Measurements from ENCODE around the gene CNPY2. TPM values are rescaled to one million over a fixed set of nuclear protein-coding genes. Genes with fewer than 3 reads are reported as not detected.
"Not testable (repeated sequence)": the region's sequence is repeated elsewhere in the genome, so short reads cannot be mapped to it uniquely, and the experiment has no call there.

The CNPY2 gene
- total RNA-seq, 2 experiments from 2014 or later: 110 to 161 TPM

DNA sequence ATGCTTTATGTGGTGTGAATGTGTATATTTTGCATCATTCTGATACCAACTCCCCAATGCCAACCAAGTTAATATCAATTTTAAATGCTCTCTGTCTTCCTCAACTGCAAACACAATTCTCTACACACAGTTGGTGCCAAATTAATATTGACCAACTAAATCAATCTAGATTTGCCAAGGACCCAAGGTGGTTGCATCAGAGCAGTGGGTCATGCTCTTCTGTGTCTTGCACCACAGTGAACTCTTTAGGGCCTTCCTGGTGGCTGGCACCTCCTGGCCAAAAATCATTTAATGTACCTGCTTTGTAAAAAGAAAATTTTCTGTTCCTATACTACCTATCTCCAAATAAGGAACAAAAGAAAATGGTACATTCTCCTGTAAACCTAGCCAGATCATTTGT is 34.9 kb downstream of the CNPY2 start:
- no peak overlapping the region for H3K27ac Mint-ChIP-seq
- ATAC-seq (no peak), DNase-seq (no peak)
- H3K4me3 Mint-ChIP-seq: no peak overlapping the region
- peaks cover 44% of the 10 kb centered on the region for H3K36me3 Mint-ChIP-seq
- CTCF ChIA-PET: no interaction called here
- no peaks in the 10 kb centered on the region for H3K9me3 Mint-ChIP-seq (ENCODE audit: low read depth)
- H3K27me3 Mint-ChIP-seq: no peaks in the 10 kb centered on the region
- no peaks in the 10 kb centered on the region for H3K4me1 Mint-ChIP-seq

DNA sequence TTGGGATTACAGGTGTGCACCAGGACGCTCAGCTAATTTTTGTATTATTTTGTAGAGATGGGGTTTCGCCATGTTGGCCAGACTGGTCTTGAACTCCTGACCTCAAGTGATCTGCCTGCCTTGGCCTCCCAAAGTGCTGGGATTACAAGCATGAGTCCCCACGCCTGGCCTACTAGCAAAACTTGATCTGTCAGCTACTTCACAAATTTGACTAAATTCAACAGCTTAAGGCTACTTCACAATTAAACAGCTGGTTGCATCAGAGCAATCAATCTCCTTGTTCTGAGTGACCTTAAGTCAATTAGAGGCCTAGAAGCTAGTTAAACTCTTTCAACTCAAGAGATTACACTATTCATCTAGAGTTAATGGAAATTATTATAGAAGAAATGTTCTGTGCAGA is 36.9 kb downstream of the CNPY2 start:
- peaks cover 49% of the 10 kb centered on the region for H3K36me3 Mint-ChIP-seq
- CTCF ChIA-PET: interaction anchor here (1.6 to 3.3 kb wide), 2 partner anchors 12 to 20 kb away, joined by 3 to 11 read pairs; partner anchors contain the start of genes ANKRD52 and COQ10A
- DNase-seq (no peak), ATAC-seq (no peak)
- no peaks in the 10 kb centered on the region for H3K4me1 Mint-ChIP-seq
- no peak overlapping the region for H3K27ac Mint-ChIP-seq
- no peak overlapping the region for H3K4me3 Mint-ChIP-seq
- no peaks in the 10 kb centered on the region for H3K27me3 Mint-ChIP-seq
- H3K9me3 Mint-ChIP-seq (ENCODE audit: low read depth): no peaks in the 10 kb centered on the region

DNA sequence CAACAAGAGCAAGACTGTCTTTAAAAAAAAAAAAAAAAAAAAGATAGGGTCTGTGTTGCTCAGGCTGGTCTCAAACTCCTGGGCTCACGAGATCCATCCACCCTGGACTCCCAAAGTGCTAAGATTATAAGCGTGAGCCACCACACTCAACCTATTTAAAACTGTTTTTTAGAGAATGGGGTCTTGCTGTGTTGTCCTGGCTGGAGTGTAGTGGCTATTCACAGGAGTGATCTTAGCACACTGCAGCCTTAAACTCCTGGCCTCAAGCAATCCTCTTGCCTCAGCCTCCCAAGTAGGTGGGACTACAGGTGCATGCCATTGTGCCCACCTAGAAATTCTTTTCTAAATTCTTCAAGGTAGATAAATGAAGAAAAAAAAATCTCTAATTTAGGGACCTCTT is 41.5 kb downstream of the CNPY2 start:
- ATAC-seq (no peak), DNase-seq (no peak)
- Mint-ChIP-seq H3K4me1 (no peaks in the 10 kb centered on the region), H3K27ac (no peak overlapping the region), H3K9me3 (ENCODE audit: low read depth) (no peaks in the 10 kb centered on the region), H3K4me3 (no peak overlapping the region), H3K36me3 (peaks cover 36% of the 10 kb centered on the region), H3K27me3 (no peaks in the 10 kb centered on the region)
- CTCF ChIA-PET: no interaction called here

DNA sequence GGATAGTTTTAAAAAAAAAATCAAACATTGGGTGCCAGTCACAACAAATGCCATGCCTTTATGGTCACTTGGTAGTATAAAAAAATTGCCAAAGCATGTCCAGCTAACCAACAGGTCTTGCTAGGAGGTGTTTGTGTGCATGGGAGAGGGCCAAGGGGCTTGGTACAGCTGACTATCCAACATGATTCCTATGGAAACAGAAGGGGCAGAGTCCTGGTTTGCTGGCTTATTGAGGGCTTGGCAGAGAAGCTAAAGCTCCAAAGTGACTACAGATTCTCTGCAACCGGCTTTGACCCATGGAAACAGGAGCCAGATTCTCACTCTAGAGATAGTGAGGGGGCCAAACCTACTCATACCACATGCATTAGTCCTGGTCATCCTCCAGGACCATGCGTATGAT is 43.3 kb downstream of the CNPY2 start:
- not testable (repeated sequence) for H3K4me1 Mint-ChIP-seq, H3K4me3 Mint-ChIP-seq, H3K27me3 Mint-ChIP-seq

DNA sequence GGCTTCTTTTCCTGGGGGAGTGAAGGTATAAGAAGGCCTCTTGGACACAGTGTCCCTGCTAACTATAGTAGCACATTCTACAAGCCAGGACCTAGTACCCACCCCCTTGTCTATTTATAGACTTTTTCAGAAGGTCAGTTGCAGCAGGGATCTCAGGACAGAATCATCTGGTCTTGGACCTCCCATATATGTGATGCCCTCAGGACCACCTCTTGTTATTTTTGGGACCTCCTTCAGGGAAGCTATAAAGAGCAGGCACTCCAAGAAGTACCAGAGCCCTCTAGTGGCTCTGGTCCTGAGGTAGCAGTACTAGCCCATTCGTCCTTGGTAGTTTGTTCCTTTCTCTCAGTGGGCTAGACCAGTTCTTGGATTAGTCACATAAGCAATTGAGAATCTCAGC is 44.8 kb downstream of the CNPY2 start:
- H3K27me3 Mint-ChIP-seq: no peaks in the 10 kb centered on the region
- peaks cover 16% of the 10 kb centered on the region for H3K4me1 Mint-ChIP-seq
- H3K27ac Mint-ChIP-seq: no peak overlapping the region
- ATAC-seq (no peak), DNase-seq (no peak)
- CTCF ChIA-PET: interaction anchor here (1.0 to 6.0 kb wide), 2 partner anchors 13 to 82 kb away, joined by 4 to 45 read pairs; partner anchors contain the start of genes ANKRD52 and SMARCC2
- no peaks in the 10 kb centered on the region for H3K9me3 Mint-ChIP-seq (ENCODE audit: low read depth)
- H3K4me3 Mint-ChIP-seq: no peak overlapping the region
- peaks cover 26% of the 10 kb centered on the region for H3K36me3 Mint-ChIP-seq

More for the DNA sequence above, 43.3 kb downstream of the CNPY2 start:
- H3K9me3 Mint-ChIP-seq (ENCODE audit: low read depth); H3K27ac Mint-ChIP-seq; ATAC-seq; DNase-seq: not testable (repeated sequence)
- peaks cover 30% of the 10 kb centered on the region for H3K36me3 Mint-ChIP-seq
- CTCF ChIA-PET: interaction anchor here (1.0 kb wide), 1 partner anchor 44 kb away, joined by 3 read pairs; no protein-coding TSS in a partner anchor

DNA sequence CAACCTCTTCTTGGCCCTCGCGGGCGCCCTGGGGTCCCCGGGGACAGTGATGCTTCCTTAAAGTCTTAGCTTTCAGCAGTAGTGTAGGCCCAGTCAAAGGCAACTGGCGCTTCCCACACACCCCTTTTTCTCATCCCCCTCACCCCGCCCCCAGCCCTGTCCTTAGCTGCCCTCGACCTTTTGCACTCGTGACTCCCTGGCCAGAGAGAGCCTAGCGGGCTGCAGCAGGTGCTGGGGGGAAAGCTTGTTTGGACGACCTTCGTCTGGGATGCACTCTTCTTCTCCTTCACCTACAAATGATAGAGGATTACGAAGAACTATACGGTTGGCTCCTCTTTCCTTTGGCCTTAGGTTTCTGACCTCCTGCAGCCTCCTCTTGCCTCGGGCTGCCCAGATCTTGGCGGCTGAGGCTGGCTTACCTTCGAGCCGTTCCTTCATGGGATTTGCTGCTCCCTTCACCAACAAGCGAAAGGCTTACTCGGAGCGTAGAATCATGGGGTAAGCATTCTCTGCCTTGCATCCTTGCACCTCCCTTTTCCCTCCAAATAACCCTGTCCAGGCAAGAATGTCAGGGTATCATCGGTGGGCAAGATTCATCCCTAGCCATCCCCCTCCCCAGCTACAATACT is 48.2 kb downstream of the CNPY2 start:
- H3K27me3 Mint-ChIP-seq: no peaks in the 10 kb centered on the region
- no peaks in the 10 kb centered on the region for H3K9me3 Mint-ChIP-seq (ENCODE audit: low read depth)
- H3K4me3 Mint-ChIP-seq: peak overlapping the region; percentile 85
- DNase-seq (no peak), ATAC-seq (no peak)
- H3K36me3 Mint-ChIP-seq: peaks cover 5% of the 10 kb centered on the region
- H3K27ac Mint-ChIP-seq: peak overlapping the region; percentile 68
- H3K4me1 Mint-ChIP-seq: peaks cover 19% of the 10 kb centered on the region
- CTCF ChIA-PET: interaction anchor here (1.2 to 6.0 kb wide), 12 partner anchors 10 to 201 kb away, joined by 3 to 45 read pairs (median 10); partner anchors contain the start of genes ANKRD52, RNF41, SMARCC2 and SPRYD4

DNA sequence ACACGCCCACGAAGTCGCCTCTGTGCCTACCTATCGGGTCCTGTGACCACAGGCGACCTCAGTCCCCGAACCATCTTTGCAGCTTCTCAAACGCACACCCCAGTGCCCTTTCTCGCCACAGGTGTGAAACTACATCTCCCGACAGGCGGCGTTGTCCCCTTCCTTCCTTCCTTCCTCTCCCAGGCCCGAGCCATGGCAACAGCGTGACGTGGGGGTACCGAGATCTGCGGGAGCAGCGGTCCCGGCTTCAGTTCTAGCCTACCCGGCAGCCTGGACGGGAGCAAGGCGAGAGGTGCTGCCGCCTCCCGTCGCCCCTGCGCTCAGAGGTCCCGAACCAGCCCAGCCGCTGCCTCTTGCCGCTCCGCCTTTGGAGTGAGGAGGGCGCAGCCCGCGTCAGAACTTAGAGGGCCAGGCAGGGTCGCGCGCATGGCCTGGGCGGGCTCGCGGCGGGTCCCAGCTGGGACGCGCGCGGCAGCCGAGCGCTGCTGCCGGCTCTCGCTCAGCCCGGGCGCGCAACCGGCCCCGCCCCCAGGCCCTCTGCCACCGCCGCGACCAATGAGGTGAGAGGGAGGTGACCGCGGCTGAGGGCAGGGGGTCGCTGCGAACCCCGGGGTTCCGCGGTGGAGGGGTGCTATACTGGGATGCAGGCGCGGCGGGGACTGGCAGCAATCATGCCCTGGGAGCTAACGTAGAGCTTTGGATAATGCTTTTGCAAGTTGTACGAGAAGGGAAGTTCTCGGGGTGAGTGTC is 48.9 kb downstream of the CNPY2 start, which contains the start of gene COQ10A:
Gene COQ10A, plus strand, starts transcription at position 250 of the 750 bp plus-strand sequence. Its CDS starts 177 bp downstream, at position 427.
- ATAC-seq (peak; percentile 94), DNase-seq (peak; percentile 93)
- H3K36me3 Mint-ChIP-seq: peaks cover 3% of the 10 kb centered on the region
- peak within 1 kb of the TSS; percentile 89 for H3K27ac Mint-ChIP-seq
- no peaks in the 10 kb centered on the region for H3K27me3 Mint-ChIP-seq
- no peaks in the 10 kb centered on the region for H3K9me3 Mint-ChIP-seq (ENCODE audit: low read depth)
- H3K4me3 Mint-ChIP-seq: peak within 1 kb of the TSS; percentile 85
- CTCF ChIA-PET: interaction anchor here (0.5 to 6.0 kb wide), 18 partner anchors 9 to 1871 kb away, joined by 3 to 45 read pairs (median 6); partner anchors contain the start of genes ANKRD52, RNF41, SMARCC2 and SPRYD4
- peaks cover 19% of the 10 kb centered on the region for H3K4me1 Mint-ChIP-seq

DNA sequence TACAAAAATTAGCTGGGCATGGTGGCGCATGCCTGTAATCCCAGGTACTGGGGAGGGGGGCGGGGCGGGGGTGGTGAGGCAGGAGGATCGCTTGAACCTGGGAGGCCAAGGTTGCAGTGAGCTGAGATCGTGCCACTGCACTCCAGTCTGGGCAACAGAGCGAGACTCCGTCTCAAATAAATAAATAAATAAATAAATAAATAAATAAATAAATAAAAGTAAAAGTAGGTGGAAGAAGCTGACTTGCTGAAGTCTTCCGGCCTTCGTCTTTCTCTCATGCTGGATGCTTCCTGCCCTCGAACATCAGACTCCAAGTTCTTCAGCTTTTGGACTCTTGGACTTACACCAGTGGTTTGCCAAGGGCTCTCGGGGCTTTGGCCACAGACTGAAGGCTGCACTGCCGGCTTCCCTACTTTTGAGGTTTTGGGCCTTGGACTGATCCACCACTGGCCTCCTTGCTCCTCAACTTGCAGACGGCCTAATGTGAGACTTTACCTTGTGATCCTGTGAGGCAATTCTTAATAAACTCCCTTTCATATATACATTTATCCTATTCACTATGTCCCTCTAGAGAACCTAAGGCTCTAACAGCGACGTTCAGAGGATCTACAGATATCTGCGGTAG is 49.6 kb downstream of the CNPY2 start:
- H3K9me3 Mint-ChIP-seq (ENCODE audit: low read depth); H3K36me3 Mint-ChIP-seq; H3K27me3 Mint-ChIP-seq; DNase-seq; ATAC-seq: not testable (repeated sequence)
- Mint-ChIP-seq H3K4me1 (peaks cover 19% of the 10 kb centered on the region), H3K27ac (peak overlapping the region; percentile 89), H3K4me3 (peak overlapping the region; percentile 85)
- CTCF ChIA-PET: interaction anchor here (0.6 to 6.0 kb wide), 16 partner anchors 9 to 202 kb away, joined by 3 to 45 read pairs (median 6); partner anchors contain the start of genes ANKRD52, RNF41, SMARCC2 and SPRYD4

DNA sequence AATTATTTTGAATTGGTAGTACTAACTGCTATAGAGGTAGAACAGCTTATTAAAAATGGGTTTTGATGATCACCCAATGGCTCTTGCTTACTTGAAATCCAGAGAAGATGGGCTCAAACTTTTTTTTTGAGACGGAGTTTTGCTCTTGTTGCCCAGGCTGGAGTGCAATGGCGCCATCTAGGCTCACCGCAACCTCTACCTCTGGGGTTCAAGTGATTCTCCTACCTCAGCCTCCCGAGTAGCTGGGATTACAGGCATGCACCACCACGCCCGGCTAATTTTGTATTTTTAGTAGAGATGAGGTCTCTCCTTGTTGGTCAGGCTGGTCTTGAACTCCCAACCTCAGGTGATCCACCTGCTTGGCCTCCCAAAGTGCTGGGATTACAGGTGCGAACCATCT is 52.8 kb downstream of the CNPY2 start:
- H3K4me3 Mint-ChIP-seq; H3K9me3 Mint-ChIP-seq (ENCODE audit: low read depth); H3K27ac Mint-ChIP-seq; H3K27me3 Mint-ChIP-seq; DNase-seq; ATAC-seq; H3K36me3 Mint-ChIP-seq: not testable (repeated sequence)
- peaks cover 24% of the 10 kb centered on the region for H3K4me1 Mint-ChIP-seq
- CTCF ChIA-PET: interaction anchor here (0.7 to 1.8 kb wide), 3 partner anchors 111 to 201 kb away, joined by 3 read pairs; partner anchors contain the start of gene MYL6B

DNA sequence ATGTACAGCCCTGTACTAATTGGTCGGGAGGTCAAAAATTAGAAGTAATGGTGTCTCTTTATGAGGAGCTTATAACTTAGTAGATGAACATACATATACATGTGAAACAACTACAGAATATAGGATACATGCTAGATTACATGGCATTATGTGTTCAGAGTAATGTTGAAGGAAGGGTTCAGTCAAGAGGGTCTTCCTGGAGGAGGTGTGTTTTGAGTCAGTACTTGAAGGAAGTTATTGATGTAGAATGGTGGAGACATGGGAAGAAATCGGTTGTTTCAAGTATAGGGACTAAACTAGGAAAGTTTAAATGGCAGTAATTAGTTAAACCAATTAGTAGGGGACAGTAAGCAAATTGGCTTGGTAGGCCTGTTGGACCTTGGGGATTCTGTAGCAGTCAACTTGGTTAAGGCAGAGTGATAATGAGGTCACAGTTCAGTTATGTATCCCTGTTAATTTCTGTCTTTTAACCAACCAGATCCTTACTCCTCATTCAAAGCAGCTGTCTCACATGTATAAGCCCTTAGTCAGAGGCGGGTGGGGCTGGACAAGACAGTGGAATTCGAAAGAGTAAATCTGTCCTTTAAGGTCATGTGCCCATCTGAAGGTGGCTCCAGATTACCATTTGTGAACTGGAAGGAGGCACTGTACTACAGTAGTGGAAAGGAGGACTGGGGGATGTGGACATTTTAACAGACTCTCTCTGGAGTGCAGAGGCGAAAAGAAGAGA is 54.1 kb downstream of the CNPY2 start:
- CTCF ChIA-PET: interaction anchor here (0.6 to 1.8 kb wide), 2 partner anchors 187 to 199 kb away, joined by 3 read pairs; no protein-coding TSS in a partner anchor
- peaks cover 25% of the 10 kb centered on the region for H3K4me1 Mint-ChIP-seq
- no peaks in the 10 kb centered on the region for H3K9me3 Mint-ChIP-seq (ENCODE audit: low read depth)
- H3K36me3 Mint-ChIP-seq: no peaks in the 10 kb centered on the region
- peaks cover 3% of the 10 kb centered on the region for H3K27me3 Mint-ChIP-seq
- DNase-seq: no peak
- H3K27ac Mint-ChIP-seq: no peak overlapping the region
- no peak for ATAC-seq
- no peak overlapping the region for H3K4me3 Mint-ChIP-seq

DNA sequence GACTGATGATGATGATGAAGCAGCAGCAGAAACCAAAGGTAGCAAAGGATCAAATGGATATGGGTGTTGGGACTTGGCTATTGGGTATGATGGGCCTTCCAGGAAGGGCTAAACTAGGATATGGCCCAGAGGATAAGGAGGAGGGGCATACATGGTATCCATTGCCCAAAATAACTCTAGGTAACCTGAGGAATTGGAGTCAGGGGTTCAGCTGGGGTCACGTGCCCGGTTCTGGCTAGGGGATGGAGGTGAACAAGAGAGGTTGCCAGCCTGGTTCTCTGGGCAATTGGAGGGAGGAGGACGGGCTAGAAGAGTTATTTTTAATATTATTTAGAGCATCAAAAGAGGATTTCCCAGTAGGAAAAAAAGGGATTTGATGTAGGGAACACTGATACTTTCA is 54.9 kb downstream of the CNPY2 start:
- ATAC-seq (no peak), DNase-seq (no peak)
- Mint-ChIP-seq H3K36me3 (peaks cover 3% of the 10 kb centered on the region), H3K27ac (no peak overlapping the region), H3K27me3 (peaks cover 3% of the 10 kb centered on the region), H3K4me3 (no peak overlapping the region), H3K9me3 (ENCODE audit: low read depth) (no peaks in the 10 kb centered on the region), H3K4me1 (peaks cover 26% of the 10 kb centered on the region)
- CTCF ChIA-PET: interaction anchor here (0.6 kb wide), 1 partner anchor 188 kb away, joined by 3 read pairs; no protein-coding TSS in a partner anchor

DNA sequence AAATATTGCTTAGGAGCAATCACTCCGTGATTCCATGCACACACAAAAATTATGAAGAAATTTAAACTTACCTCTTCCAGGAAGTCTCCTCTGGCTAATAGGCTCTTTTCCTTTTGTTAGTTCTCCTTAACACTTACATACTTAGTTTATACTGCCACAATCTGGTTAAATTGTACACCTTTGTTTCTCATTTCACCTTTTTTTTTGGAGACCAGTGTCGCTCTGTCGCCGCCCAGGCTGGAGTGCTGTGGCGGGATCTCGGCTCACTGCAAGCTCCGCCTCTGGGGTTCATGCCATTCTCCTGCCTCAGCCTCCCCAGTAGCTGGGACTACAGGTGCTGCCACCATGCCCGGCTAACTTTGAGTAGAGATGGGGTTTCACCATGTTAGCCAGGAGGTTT is 55.4 kb downstream of the CNPY2 start:
- Mint-ChIP-seq H3K36me3 (peaks cover 5% of the 10 kb centered on the region), H3K27me3 (peaks cover 3% of the 10 kb centered on the region), H3K4me1 (peaks cover 23% of the 10 kb centered on the region), H3K4me3 (no peak overlapping the region), H3K9me3 (ENCODE audit: low read depth) (no peaks in the 10 kb centered on the region), H3K27ac (no peak overlapping the region)
- CTCF ChIA-PET: no interaction called here
- no peak for ATAC-seq
- no peak for DNase-seq
